GM19238 (cell line): ENCODE results near the gene FOXN1.

Experiments used
- DNase-seq: peaks from one replicate; pipeline ENCODE4 v3.0.0; 2011; ENCODE audit warnings: low spot score; ENCODE audit not compliant: insufficient read length

Gene FOXN1

DNA sequence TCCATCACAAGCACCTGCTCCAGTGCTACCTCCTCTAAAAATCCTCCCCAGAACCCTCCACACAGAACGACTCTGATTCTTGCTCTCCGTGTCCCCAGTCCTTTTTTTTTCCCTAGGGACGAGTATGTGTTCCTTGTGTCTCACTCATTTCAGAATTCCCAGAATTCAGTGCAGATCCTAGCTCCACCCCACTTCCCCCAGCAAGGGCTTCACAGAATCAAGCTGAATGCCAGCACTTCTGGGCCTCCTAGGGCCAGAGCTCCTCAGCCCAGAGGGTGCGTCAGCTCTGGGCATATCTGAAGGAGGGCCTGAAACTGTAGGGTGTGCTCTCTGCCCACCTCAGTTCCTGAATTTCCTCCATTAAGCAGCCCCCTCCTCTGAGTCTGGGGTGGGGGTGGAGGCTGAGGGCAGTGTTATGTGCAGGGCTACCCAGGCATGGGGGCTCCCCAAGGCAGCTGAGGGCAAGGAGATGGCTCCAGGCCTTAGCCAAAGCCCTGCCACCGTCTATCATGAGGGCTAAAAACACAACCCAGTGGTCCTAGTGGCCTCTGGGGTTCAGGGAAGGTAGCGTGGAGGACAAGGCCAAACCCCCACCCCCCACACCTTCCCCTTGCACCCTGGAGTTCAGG is 39.8 kb downstream of the FOXN1 start:
- DNase-seq = no peak

DNA sequence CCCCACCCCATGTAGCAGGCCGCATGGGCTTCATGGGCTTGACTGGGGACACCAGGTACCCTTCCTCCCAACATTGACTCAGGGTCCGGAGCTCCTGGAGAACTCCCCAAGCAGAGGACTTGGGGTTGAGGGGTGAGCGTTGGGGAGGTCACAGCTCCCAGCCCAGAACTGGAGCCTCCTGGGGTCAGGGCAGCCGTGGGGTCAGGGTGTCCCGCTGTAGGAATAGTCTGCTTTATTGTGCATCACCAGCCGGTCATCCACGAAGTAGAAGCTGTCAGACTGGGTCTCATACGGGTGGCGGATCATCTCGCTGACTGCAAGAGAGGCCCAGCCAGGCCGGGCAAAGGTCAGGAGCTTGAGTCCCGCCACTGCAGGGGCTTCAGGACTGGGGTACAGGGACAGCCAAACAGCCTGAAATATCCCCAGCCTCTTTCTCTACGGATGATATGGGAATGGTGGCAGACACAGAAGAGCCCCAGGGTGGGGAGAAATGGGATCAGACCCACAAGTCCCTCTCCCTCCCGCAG is 41.0 kb downstream of the FOXN1 start:
- no peak for DNase-seq

DNA sequence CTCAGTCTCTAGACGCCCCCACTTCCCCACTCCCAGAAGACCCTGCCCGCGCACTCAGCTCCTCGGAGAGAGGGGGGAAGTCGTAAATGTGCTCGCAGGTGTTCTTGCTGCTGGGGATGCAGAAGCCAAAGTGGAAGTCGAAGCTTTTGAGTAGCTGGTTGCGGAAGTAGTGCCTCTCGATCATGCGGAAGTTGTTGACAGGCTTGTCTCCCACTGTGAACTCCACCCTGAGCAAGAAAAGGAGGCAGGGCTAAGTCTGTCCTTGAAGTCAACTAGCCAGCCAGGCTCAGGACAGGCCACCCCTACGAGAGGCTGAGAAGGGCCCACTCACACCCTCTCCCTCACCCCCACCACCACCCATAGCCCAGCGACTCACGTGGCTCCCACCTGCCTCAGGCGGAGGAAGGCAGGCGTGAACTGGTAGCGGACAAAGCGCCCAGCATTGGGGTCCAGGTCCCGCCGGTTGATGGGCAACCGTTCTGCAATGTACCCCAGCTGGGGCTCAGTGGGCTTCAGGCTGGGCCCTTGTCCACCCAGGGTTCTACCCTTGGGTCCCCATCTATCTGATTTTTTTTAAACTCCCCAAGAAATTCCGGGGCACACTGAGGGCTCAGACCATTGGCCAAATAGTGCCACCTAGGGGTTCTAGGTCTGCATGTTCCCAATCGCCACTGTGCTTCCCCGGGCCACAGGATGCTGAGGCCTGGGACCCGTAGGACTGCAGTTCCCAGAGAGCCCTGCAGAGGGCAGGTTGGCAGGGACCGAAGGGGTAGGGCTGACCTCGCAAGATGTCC is 41.7 kb downstream of the FOXN1 start:
- DNase-seq = peak; percentile 76

DNA sequence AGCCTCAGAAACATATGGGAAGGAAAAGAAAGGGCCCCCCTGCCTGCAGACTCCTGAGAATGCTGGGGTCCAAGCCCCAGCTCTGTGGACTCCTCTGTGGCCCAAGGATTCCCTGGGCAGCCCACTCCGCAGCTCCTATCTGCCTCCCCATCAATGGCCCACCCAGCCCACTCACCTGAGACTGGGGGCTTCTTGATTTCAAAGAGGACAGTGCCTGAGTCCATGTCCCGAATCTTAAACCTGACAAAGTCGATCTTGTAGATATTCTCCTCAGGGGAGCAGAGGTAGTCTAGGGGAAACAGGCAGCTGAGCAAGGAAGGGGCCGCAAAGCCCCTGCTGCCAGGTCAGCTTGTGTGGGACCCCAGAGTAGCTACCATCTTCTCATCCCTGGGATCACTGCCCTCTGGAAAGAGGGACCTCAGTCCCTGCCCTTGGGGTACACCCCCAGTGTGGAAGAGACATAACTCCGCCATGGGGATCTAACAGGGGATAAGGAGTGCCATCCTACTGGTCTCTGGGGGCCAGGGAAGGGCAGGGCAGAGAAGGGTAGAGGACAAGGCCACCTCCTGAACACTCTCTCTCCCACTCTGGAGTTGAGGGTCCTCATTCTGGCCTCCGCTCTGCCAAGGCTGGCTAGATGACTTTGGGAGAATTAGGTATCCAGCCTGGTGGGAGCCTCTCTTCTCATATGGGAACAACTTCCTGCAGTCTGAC is 42.4 kb downstream of the FOXN1 start:
- DNase-seq = no peak

DNA sequence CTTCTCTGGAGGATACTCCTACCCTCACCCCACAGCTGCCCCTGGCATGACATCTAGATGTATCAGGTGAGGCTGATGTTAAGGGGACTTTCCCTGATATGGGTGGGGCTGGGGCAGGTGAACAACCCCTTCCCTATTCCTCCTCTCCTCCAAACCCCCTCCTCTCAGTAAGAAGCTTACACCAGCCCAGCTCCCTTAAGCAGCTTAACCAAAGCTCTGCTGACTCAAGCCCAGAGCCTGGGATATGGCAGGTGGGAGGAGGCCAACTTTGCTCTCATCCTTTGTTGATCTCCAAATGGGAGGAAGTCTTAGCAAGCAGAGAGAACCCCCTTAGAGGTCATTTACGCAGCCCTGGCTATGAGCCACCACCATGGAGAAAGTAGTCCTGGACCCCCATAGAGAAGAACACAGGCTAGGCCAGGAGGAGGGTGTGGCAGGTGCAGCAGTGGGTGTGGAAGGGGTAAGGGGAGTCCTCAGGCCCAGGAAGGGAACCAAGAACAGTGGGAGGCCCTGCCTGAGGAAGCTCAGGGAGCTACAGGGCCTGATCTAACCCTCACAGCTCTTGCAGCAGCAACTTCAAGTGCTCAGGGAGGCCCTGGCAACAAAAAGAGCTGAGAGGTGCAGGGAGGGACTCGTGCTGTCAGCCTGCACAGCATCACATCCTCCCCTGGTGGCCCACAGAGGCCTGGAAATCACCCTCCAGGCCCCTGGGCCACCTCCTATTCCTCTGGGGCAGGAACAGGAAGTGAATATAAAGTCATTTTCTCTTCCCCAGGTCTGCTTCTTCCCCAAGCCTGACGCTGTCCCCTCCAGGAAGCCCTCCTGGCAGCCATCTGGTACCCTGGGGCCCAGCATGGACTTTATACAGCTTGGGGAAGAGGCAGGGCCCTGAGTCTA is 43.3 kb downstream of the FOXN1 start:
- peak; percentile 81 for DNase-seq

DNA sequence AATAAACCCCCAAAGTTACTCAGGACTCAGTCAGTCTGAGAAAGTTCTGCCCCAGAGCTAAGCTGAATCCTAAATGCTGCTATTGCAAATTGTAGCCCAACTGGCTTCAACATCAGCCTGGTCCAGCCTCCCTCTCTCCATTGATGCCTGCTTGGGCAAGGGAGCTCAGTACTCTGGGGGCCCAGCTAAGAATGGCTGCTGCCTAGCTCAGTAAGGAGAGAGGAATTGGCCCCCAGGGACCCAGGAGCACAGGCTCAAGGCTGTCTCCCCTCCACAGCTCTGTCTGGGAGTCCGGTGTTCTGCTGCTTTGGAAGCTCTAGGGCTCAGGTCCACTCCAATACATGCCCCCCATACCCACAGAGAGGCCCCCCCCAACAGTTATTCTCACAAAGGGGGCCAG is 44.7 kb downstream of the FOXN1 start:
- no peak for DNase-seq

DNA sequence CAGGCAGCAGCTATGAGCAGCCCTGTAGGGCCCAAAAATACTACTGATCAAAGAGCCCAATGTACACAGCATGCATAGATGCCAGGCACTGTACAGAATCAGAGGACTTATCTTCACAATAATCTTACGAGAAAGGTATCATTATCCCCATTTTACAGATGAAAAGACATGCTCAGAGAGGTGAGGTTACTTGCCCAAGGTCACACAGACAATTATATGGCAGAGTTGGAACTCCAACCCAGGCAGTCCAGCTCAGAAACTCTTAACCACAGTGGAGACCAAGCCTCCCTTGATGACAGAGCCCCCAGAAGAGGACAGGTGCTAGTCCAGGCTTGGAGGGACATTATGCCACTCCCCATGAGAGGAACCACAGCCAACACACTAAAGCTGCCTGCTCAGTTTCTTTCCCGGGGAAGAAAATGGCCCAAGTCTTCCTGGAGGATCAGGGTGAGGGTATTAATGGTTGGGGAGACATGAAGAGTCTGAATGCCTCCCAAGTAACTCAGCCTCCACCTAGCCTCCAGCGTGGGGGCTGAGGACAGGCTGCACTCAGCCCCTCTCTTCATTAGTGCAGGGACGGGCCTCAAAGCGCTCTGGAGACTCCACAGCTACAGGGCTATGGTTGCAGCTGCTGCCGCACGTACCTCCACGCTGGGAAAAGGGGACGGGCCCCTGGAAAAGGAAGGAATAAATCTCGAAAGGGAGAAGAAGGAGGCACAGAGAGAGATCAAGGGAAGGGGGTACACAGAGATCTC is 45.5 kb downstream of the FOXN1 start:
- DNase-seq = no peak

DNA sequence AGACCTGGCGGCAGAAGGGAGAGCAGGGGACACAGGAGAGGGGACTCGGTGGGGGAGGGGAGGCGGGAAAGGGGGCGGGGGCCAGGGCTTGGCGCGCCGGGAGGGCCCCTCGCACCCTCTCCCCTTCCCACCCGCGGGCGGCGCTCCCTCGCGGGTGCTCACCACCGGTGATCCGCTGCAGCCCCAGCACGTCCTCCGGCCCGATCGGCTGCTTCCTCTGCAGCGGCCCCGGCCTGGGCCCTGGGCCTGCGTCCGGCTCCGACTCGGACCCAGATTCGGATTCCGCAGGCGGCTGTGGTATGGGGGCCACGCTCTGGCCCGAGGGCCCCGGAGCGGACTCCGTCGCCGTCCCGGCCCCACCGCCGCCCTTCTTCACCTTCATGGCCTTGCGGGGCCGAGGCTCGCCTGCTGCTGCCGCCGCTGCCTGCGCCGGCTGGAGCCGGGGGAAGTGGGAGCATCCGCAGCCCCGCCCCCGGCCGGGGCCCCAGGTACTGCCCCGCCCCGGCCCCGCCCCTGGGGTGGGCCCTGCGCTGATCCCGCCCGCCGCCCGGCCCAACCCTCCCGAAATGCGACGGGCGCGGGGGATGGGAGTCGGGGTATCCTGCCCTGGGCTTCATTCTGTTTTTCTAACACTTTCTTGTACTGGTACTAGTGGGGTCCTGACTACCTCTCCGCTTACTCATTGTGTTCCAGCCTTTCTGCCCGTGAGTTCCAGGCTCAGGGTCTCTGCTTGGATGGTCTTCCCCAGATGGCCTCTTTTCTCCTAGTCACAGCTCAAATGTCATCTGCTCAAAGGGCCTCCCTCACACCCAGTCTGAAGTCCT is 46.2 kb downstream of the FOXN1 start, which contains the start of gene UNC119:
TSS of gene UNC119 (minus strand) at position 449 of the 824 bp plus-strand sequence. CDS start at position 382, 67 bp downstream.
- peak; percentile 83 for DNase-seq

DNA sequence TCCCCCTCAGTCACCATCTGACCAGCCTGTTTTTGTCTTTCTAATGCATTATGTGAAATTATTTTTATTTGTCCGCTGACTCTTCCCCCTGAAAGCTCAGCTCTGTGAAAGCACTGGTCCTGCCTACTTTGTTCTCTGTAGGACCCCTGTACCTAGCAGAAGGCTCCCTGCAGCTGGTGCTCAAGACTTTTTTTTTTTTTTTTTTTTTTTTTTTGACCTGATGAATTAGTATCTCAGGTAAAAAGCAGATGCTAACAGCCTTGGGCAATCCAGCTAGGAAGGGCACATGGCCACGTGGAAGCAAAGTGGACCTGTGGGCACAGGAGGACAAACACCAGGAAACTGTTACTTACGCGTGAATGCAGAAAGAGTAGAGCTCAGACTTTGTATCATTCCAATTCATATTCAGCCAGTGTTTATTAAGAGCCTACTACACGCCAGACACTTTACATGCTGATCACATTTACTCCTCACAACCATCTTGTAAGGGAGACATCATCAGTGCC is 46.9 kb downstream of the FOXN1 start:
- no peak for DNase-seq

DNA sequence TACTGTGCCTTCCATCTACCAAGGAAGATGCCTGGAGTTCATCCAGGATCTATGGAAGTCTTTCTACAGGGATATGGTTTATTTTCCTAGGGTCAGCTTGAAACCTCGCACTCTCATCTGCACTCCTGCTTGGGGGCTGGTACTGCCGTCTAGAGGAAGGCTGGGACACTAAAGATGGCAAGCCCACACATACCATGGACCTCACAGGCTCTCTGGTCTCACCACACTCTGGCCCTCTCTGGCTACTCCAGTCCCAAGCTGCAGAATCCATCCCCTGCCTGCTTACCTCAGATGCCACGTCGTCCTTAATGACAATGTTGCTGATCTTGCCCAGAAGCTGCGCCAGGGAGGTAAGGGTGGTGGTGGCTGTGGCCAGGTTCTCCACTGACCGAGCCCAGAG is 48.4 kb downstream of the FOXN1 start:
- DNase-seq = no peak

DNA sequence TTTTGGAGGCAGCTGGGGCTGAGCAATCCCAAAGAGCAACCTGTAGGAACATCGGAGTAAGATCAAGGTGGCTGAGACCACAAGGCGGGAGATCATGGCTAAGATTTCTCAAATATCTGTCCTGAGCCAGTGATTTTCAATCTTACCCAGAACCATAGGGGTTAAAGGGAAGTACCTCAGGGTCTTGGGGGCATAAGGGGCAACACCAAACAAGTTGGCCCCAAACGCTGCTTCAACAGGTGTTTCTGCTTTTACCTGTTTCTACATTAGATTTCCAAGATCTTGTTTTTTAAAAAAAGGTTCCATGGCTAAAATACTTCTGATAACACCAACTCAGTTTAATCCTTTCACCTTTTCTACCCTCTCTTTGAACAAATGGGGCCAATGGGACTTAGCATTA is 48.9 kb downstream of the FOXN1 start:
- no peak for DNase-seq

DNA sequence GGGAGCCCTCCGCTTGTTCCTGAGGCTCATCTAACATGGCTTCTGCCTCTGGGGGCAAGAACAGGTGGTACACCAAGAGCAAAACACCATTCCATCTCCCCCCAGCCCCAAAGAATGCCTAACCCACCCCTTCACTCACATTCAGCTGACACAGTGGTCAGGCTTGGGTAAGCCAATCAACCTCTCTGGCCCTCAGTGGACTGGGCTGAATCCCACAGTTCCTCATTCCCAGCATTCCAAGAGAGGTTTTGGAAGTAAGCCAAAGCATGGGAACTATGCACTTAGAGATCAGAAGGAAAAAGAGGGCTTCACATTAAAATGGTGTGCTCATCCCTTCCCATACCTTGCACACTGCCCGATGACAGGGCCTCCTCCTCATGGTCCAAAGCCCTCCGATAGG is 57.3 kb downstream of the FOXN1 start:
- no peak for DNase-seq

DNA sequence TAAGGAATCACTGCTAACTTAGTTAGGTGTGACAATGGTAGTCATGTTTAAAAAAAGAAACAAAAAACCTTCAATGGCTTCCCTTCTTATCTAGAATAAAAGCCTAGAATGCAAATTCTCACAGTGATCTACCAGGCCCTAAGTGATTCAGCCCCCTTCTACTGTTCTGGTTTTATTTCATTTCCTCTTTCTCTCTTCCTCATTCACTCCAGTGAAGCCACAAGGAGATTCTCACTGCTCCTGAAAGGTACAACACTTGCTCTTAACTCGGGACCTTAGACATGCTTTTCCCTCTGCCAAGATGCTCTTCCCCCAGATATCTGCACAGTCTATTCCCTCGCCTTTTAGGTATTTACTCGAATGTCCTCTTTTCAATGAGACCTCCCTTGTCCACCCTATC is 61.5 kb downstream of the FOXN1 start:
- DNase-seq = no peak

DNA sequence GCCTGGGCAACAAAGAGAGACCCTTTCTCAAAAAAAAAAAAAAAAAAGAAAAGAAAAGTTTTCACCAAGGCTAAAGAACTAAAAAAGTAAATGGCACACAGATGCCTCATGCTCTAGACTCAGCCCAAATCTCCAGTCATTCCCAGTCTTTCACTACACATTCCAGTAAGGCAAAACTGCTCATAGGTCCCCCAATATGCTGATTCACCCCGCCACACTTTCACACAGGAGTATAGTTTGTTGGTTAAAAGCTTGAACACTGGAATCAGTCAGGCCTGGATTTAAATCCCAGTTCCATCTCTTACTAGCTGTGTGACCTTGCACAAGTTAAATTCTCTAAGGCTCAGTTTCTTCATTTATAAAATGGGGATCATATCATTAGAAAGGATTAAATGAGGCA is 63.3 kb downstream of the FOXN1 start:
- no peak for DNase-seq

DNA sequence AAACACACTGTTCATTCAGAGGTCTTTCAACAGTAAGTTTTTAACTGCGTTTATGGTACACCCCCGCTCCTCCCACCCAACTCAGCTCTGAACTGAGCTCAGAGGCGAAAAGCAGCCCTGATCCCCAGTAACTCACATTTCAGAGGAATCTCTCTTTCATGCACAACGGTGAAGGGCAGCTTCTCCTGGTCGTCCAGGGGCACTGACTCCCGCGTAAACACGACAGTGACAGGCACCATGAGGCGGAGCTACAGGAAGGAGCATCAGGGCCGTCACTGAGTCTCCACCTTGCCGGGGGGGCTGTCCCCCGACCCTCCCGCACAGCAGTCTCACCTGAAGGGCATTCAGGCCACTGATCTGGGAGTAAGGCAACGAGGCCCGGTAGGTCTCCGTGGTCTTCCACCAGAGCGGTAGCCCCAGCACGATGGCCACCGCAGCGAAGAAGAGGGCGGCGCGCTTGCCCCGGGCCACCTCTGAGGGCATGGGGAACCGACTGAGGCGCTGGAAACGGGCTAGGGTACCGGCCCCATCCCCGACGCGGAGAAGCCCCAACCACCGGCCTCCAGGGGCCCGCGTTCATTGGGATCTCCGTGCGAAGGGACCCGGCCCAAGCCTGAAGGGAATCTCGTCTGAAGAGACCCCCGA is 64.7 kb downstream of the FOXN1 start:
- DNase-seq = no peak

DNA sequence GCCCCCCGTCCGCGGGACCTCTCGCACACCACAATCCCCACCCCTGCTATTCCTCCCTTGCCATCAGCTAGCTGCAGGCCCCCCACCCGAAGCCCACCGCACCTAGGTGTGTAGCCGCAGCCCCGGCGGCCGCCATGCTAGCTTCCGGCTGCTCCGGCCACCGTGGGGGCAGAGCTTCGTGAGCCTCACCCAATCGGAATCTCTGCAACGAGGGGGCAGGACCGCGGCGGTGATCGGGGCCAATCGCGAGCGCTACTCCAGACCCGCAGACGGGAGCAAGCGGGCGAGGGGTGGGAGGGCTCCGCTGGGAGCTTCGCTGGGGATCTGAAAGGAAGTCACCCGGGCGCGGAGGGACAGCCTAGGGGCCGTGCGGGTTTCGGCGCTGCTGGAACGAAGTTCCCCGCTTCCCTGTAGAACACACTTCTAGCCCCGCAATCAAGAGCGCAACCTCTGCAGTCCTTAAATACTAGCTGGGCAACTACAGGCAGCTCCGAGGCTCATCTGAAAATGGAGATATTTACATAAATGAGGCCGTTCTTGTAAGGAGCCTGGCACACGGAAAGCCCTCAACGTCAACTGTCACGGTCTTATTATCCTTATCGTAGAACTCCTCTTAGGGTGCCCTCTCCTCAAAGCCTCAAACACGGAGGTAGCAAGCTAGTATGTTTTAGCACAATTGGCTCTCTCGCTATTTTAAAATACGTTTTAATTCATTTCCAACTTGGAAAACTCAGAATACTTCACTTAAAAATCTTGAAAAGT is 65.4 kb downstream of the FOXN1 start, which contains the start of gene PIGS:
TSS of gene PIGS (minus strand) at position 164 of the 762 bp plus-strand sequence. CDS start at position 136, 28 bp downstream.
- DNase-seq = peak; percentile 95

DNA sequence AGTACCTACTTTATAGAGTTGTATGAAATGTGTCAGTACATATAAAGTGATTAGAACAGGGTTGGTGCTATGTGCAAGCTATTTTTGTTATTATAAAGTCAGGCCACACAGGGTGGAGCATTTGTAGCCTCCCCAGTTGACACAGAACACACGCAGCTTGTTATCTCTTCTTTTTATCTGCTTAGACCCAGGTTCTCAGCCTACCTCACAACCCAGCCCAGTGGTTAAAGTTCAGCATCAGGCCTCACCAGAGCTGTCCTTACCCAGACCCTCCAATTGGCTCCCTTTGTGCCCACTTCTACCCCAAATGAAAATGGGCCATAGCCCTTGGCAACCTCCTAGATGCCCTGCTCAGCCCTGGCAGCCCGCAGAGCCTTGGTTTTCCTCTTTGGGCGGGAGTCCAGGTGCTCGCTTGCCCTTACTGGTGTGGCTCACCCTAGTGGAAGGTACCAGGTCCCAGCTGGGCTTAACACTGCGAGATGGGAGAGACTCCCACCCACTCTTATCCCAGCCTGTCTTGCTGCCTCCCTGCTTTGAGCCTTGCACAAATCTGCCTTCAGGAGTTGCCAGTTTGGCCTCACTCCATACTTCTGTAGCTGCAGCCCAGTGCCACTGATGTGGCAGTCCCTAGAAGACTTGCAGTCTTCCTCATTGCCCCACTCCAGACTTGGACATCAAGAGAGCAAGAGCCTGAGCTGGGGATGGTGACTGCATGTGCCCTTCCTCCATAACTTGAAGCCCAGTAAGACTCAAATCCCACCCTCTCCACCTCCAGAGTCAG is 66.3 kb downstream of the FOXN1 start:
- no peak for DNase-seq
